Spleen (tissue), 11 donors: Measurements from ENCODE around the gene PRPH. TPM values are rescaled to one million over a fixed set of nuclear protein-coding genes. Genes with fewer than 3 reads are reported as not detected.
A peak's percentile ranks its signal among the peaks of the same experiment; 100 is the strongest.

Experiments used
- DNase-seq: peaks from one replicate; pipeline ENCODE4 v3.0.0-alpha.2; 2020
- H3K27ac ChIP-seq, 8 donors: fragments of 200-600 bp; sonication (generic) in 7 of 8; 1 replicate in 4 of 8; 2 replicates in 4 of 8; pipeline versions ENCODE4 v1.5.0 to v1.8.0; 2016 to 2021; ENCODE audit warnings: inconsistent platforms in 4 of 8, mild to moderate bottlenecking in 4 of 8, moderate library complexity in 1 of 8
- H3K27me3 ChIP-seq, 7 donors: fragments of 200-600 bp; sonication (generic) in 6 of 7; replicated peaks in 1 of 7; 1 replicate in 4 of 7; 2 replicates in 3 of 7; pipeline versions ENCODE4 v1.5.0 to v1.8.0; 2016 to 2021; ENCODE audit warnings: inconsistent platforms in 3 of 7, mild to moderate bottlenecking in 1 of 7
- H3K36me3 ChIP-seq, 6 donors: fragments of 200-600 bp; sonication (generic) in 5 of 6; 1 replicate in 4 of 6; 2 replicates in 2 of 6; pipeline versions ENCODE4 v1.5.0 to v1.8.0; 2016 to 2021; ENCODE audit warnings: inconsistent platforms in 2 of 6
- H3K4me1 ChIP-seq, 6 donors: fragments of 200-600 bp; sonication (generic) in 5 of 6; 1 replicate in 3 of 6; 2 replicates in 3 of 6; pipeline versions ENCODE4 v1.5.0 to v1.8.0; 2016 to 2021; ENCODE audit warnings: inconsistent platforms in 3 of 6
- H3K4me3 ChIP-seq, 8 donors: fragments of 200-600 bp; sonication (generic) in 7 of 8; 1 replicate in 4 of 8; 2 replicates in 4 of 8; pipeline versions ENCODE4 v1.5.0 to v1.8.0; 2016 to 2021; ENCODE audit warnings: inconsistent platforms in 4 of 8, mild to moderate bottlenecking in 4 of 8, moderate library complexity in 2 of 8
- H3K9me3 ChIP-seq, 8 donors: fragments of 200-600 bp; sonication (generic) in 7 of 8; 1 replicate in 4 of 8; 2 replicates in 4 of 8; pipeline versions ENCODE4 v1.5.0 to v1.8.0; 2016 to 2021; ENCODE audit warnings: inconsistent platforms in 4 of 8
- CTCF ChIP-seq, 11 experiments: fragments of 200-600 bp in 7 of 11; fragments of 450-650 bp in 4 of 11; sonication (generic) in 4 of 11; IDR thresholded peaks in 8 of 11; conservative IDR thresholded peaks in 3 of 11; 1 replicate in 7 of 11; 2 replicates in 4 of 11; pipeline versions ENCODE4 v1.4.0 to v1.8.0; 2016 to 2021; ENCODE audit warnings: antibody characterized with exemption in 11 of 11, inconsistent platforms in 4 of 11, mild to moderate bottlenecking in 1 of 11
- POLR2A ChIP-seq, 3 donors: fragments of 450-650 bp; IDR thresholded peaks; one replicate each; pipeline ENCODE4 v1.5.1; 2017; ENCODE audit warnings: antibody characterized with exemption in 3 of 3, mild to moderate bottlenecking in 1 of 3
- POLR2AphosphoS5 ChIP-seq, 3 donors: sonication (generic); formaldehyde crosslinking; IDR thresholded peaks; one replicate each; pipeline ENCODE4 v1.5.1; 2017; ENCODE audit warnings: antibody characterized with exemption in 3 of 3
- WGBS, 5 donors: extraction: QIAGEN DNeasy Blood & Tissue Kit in 3 of 5; methylation state at CpG; one replicate each; pipeline versions ENCODE4 v1.1.5 to v1.1.7; 2013 to 2018; 5-methylcytosine and 5-hydroxymethylcytosine counted together
- intact Hi-C: fragments of 100-400 bp; cut with DNase I; formaldehyde crosslinking; loops from one replicate; pipeline ENCODE4 v1.15.0; 2023; ENCODE audit warnings: low total_unique reads
- polyA plus RNA-seq, 3 donors: library from polyadenylated mRNA; stranded (reverse); fragments of 200-250 nt; gene quantifications; one replicate each; pipeline ENCODE4 v1.2.1, GENCODE V29; 2013
- total RNA-seq, 7 donors: library from RNA; depleted of rRNA in 3 of 7; stranded (reverse); fragments of >200 nt in 3 of 7; fragmentation: NEBNext Ultra II Directional in 4 of 7; extraction: Animal tissue kit (Norgen Biotek cat#: 25700) in 4 of 7; gene quantifications; one replicate each; pipeline versions ENCODE4 v1.1.0 to v1.2.1, GENCODE V29; 2016 to 2021
- donor health status: healthy with polysubstance abuse.
- donor health status: DM: no; HTN: no; CAD: no; lungs with moderate emphysema.
- donor health status: DM: no; HTN: no; CAD: no.
- donor health status: Bipolar disorder and iron deficiency.
- donor health status: healthy.
- donor health status: DM: no; HTN: no; CAD: no.
- donor health status: DM: yes; HTN: yes; CAD: no.

The PRPH gene
- total and polyA plus RNA-seq, 10 donors, result 0.26 to 3.0 (median 1.0) TPM

DNA sequence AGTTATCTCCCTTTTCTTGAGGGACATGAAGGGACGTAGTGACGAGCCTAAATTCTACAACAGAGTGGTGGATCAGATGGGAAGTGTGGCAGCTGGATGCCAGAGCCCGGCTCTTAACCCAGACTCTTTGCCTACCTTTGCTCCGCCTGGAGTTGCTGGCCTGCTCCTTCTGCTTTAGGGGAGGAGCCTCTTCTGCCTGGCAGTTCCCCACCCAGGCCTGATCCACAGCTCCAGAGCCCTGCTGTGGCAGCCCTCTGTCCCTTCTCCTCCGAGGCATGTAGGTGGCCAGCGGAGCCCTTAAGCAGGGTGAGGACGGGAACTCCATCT is 2.3 kb upstream of the PRPH start:
- intact Hi-C loops, result no loop called here
- no peaks in the 10 kb centered on the region for H3K9me3 ChIP-seq
- WGBS, 5 donors, result 62 to 79% (median 70%) methylated on average over 7 of the region's 7 CpGs
- peak overlapping the region in 5 of 8 donors; percentile 30 to 40 (median 33) for H3K27ac ChIP-seq
- H3K27me3 ChIP-seq, result peaks cover 17 to 84% (median 38%) of the 10 kb centered on the region in 7 donors
- H3K36me3 ChIP-seq, result no peaks in the 10 kb centered on the region
- H3K4me1 ChIP-seq, result peaks cover 10 to 51% (median 31%) of the 10 kb centered on the region in 6 donors
- H3K4me3 ChIP-seq, result no peak overlapping the region
- TF ChIP-seq CTCF (IDR thresholded peaks at IDR 0.05 in 8 of 11, conservative IDR thresholded peaks at IDR 0.05 in 3 of 11) (no peak), POLR2AphosphoS5 (IDR thresholded peaks at IDR 0.05) (no peak), POLR2A (IDR thresholded peaks at IDR 0.05) (no peak)
- DNase-seq, result no peak

GRCh38 chr12:49293056-49293956 is 1.6 kb upstream of the PRPH start:
- DNase-seq, result peak; percentile 73
- peak overlapping the region in 5 of 8 donors; percentile 30 to 40 (median 33) for H3K27ac ChIP-seq
- 33 to 53% (median 45%) methylated on average over 17 to 18 of the region's 18 CpGs for WGBS, 5 donors
- peaks cover 10 to 54% (median 34%) of the 10 kb centered on the region in 6 donors for H3K4me1 ChIP-seq
- H3K27me3 ChIP-seq, result peaks cover 17 to 84% (median 40%) of the 10 kb centered on the region in 7 donors
- peak overlapping the region in 1 of 8 donors; percentile 16 for H3K4me3 ChIP-seq
- intact Hi-C loops, result no loop called here
- no peaks in the 10 kb centered on the region for H3K9me3 ChIP-seq
- H3K36me3 ChIP-seq, result no peaks in the 10 kb centered on the region
- peak in 2 of 3 donors; percentile 25 to 42 for TF ChIP-seq POLR2AphosphoS5 (IDR thresholded peaks at IDR 0.05)
- TF ChIP-seq POLR2A (IDR thresholded peaks at IDR 0.05), result no peak

GRCh38 chr12:49294086-49294803 is 702 bp upstream of the PRPH start:
- WGBS, 5 donors, result 54 to 77% (median 74%) methylated on average over 5 to 8 of the region's 8 CpGs
- Histone ChIP-seq H3K36me3 (no peaks in the 10 kb centered on the region), H3K4me3 (no peak overlapping the region), H3K27ac (no peak overlapping the region), H3K27me3 (peaks cover 17 to 84% (median 49%) of the 10 kb centered on the region in 7 donors), H3K9me3 (no peaks in the 10 kb centered on the region), H3K4me1 (peaks cover 10 to 50% (median 34%) of the 10 kb centered on the region in 6 donors)
- peak; percentile 36 for DNase-seq
- intact Hi-C loops, result no loop called here
- no peak for TF ChIP-seq POLR2AphosphoS5 (IDR thresholded peaks at IDR 0.05)
- TF ChIP-seq CTCF (IDR thresholded peaks at IDR 0.05 in 8 of 11, conservative IDR thresholded peaks at IDR 0.05 in 3 of 11), result no peak
- no peak for TF ChIP-seq POLR2A (IDR thresholded peaks at IDR 0.05)

DNA sequence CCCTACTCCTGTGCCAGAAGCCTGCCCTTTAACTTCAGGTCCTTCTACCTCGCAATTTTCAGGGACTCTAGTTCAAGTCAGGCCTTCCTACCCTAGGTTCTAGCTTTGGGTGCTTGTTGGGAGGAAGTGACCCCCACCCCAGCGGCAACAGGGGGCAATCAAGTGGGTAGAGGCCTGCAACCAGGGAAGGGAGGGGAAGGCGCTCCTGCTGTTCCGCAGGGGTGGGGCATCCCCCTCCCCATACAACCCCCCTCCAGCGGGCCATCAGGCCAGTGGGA is 204 bp upstream of the PRPH start:
- Histone ChIP-seq H3K4me1 (peaks cover 10 to 50% (median 34%) of the 10 kb centered on the region in 6 donors), H3K36me3 (no peaks in the 10 kb centered on the region), H3K4me3 (no peak overlapping the region), H3K27ac (no peak overlapping the region), H3K9me3 (no peaks in the 10 kb centered on the region), H3K27me3 (peaks cover 17 to 84% (median 50%) of the 10 kb centered on the region in 7 donors)
- no peak for TF ChIP-seq POLR2AphosphoS5 (IDR thresholded peaks at IDR 0.05)
- TF ChIP-seq CTCF (IDR thresholded peaks at IDR 0.05 in 8 of 11, conservative IDR thresholded peaks at IDR 0.05 in 3 of 11), result no peak
- TF ChIP-seq POLR2A (IDR thresholded peaks at IDR 0.05), result no peak
- no peak for DNase-seq
- WGBS, 5 donors, result 38 to 57% (median 54%) methylated on average over 1 to 5 of the region's 5 CpGs
- intact Hi-C loops, result no loop called here
